HUES48 (cell line): ENCODE measurements around the gene AGPAT4.
"Not testable (repeated sequence)": the region's sequence is repeated elsewhere in the genome, so short reads cannot be mapped to it uniquely, and the experiment has no call there.

Experiments used
- H3K27ac ChIP-seq: one replicate; pipeline ENCODE4 v1.7.0; 2013; ENCODE audit warnings: low read depth, low read length, inconsistent platforms
- H3K27me3 ChIP-seq: 2 replicates; pipeline ENCODE4 v1.6.1; 2013; ENCODE audit warnings: mild to moderate bottlenecking, low read length; ENCODE audit not compliant: control insufficient read depth, insufficient read depth
- H3K36me3 ChIP-seq: 2 replicates; pipeline ENCODE4 v1.6.1; 2013; ENCODE audit warnings: low read length; ENCODE audit not compliant: control insufficient read depth, insufficient read depth
- H3K4me1 ChIP-seq: 2 replicates; pipeline ENCODE4 v1.6.1; 2013; ENCODE audit warnings: mild to moderate bottlenecking, low read length; ENCODE audit not compliant: control insufficient read depth, insufficient read depth
- H3K4me3 ChIP-seq: 2 replicates; pipeline ENCODE4 v1.5.1; 2013; ENCODE audit warnings: mild to moderate bottlenecking, low read depth, low read length
- H3K9ac ChIP-seq: 2 replicates; pipeline ENCODE4 v1.6.1; 2013; ENCODE audit warnings: mild to moderate bottlenecking, low read depth, low read length, moderate library complexity
- H3K9me3 ChIP-seq: 2 replicates; pipeline ENCODE4 v1.6.1; 2013; ENCODE audit warnings: low read length; ENCODE audit not compliant: control insufficient read depth, insufficient read depth

AGPAT4 gene

GRCh38 chr6:161127071-161127740, 146.7 kb downstream of the AGPAT4 start:
- Histone ChIP-seq H3K4me1 (no peaks in the 10 kb centered on the region), H3K4me3 (no peak overlapping the region), H3K9ac (no peak overlapping the region), H3K27me3 (no peaks in the 10 kb centered on the region), H3K36me3 (peaks cover 26% of the 10 kb centered on the region), H3K27ac (no peak overlapping the region), H3K9me3 (peaks cover 19% of the 10 kb centered on the region)

GRCh38 chr6:161125591-161125990, 148.3 kb downstream of the AGPAT4 start:
- Histone ChIP-seq H3K9me3 (peaks cover 19% of the 10 kb centered on the region), H3K9ac (no peak overlapping the region), H3K4me3 (no peak overlapping the region), H3K27ac (no peak overlapping the region), H3K27me3 (no peaks in the 10 kb centered on the region), H3K4me1 (no peaks in the 10 kb centered on the region), H3K36me3 (peaks cover 26% of the 10 kb centered on the region; the same call in 1 of the 2 replicates)

GRCh38 chr6:161123319-161123718, 150.5 kb downstream of the AGPAT4 start:
- Histone ChIP-seq H3K9me3 (peaks cover 21% of the 10 kb centered on the region), H3K36me3 (peaks cover 29% of the 10 kb centered on the region)
- not testable (repeated sequence) for H3K27ac ChIP-seq, H3K9ac ChIP-seq, H3K4me1 ChIP-seq, H3K27me3 ChIP-seq, H3K4me3 ChIP-seq

GRCh38 chr6:161117942-161118341, 155.9 kb downstream of the AGPAT4 start:
- Histone ChIP-seq H3K4me1 (no peaks in the 10 kb centered on the region), H3K36me3 (peaks cover 67% of the 10 kb centered on the region), H3K27ac (no peak overlapping the region), H3K9ac (no peak overlapping the region), H3K27me3 (no peaks in the 10 kb centered on the region), H3K9me3 (peaks cover 4% of the 10 kb centered on the region), H3K4me3 (no peak overlapping the region)

GRCh38 chr6:161117308-161117707, 156.6 kb downstream of the AGPAT4 start:
- H3K27ac ChIP-seq: no peak overlapping the region
- H3K36me3 ChIP-seq: peaks cover 73% of the 10 kb centered on the region
- H3K27me3 ChIP-seq: no peaks in the 10 kb centered on the region
- H3K9ac ChIP-seq: no peak overlapping the region
- no peaks in the 10 kb centered on the region for H3K4me1 ChIP-seq
- peaks cover 3% of the 10 kb centered on the region; the same call in 1 of the 2 replicates for H3K9me3 ChIP-seq
- H3K4me3 ChIP-seq: no peak overlapping the region

- Histone ChIP-seq H3K27me3 (no peaks in the 10 kb centered on the region), H3K27ac (no peak overlapping the region), H3K9ac (no peak overlapping the region), H3K4me3 (no peak overlapping the region), H3K9me3 (0 out of 2 replicates have a peak, but pooled peaks cover 3% of the 10 kb centered on the region), H3K4me1 (no peaks in the 10 kb centered on the region), H3K36me3 (peaks cover 81% of the 10 kb centered on the region)
These were observed 157.3 kb downstream of the AGPAT4 start for GRCh38 chr6:161116554-161116953.

- Histone ChIP-seq H3K36me3 (peaks cover 91% of the 10 kb centered on the region), H3K27ac (no peak overlapping the region), H3K4me1 (no peaks in the 10 kb centered on the region), H3K4me3 (no peak overlapping the region), H3K27me3 (no peaks in the 10 kb centered on the region), H3K9me3 (0 out of 2 replicates have a peak, but pooled peaks cover 3% of the 10 kb centered on the region), H3K9ac (no peak overlapping the region)
These were observed 158.4 kb downstream of the AGPAT4 start for GRCh38 chr6:161115468-161115867.

- Histone ChIP-seq H3K9ac (no peak overlapping the region), H3K36me3 (peaks cover 98% of the 10 kb centered on the region), H3K27me3 (no peaks in the 10 kb centered on the region), H3K27ac (no peak overlapping the region), H3K4me1 (no peaks in the 10 kb centered on the region), H3K9me3 (no peaks in the 10 kb centered on the region), H3K4me3 (no peak overlapping the region)
These were observed 162.6 kb downstream of the AGPAT4 start for GRCh38 chr6:161111261-161111660.

GRCh38 chr6:161110028-161110779, 163.7 kb downstream of the AGPAT4 start:
- Histone ChIP-seq H3K27me3 (no peaks in the 10 kb centered on the region), H3K9ac (no peak overlapping the region), H3K4me1 (no peaks in the 10 kb centered on the region), H3K9me3 (no peaks in the 10 kb centered on the region), H3K36me3 (peaks cover 98% of the 10 kb centered on the region), H3K27ac (no peak overlapping the region), H3K4me3 (no peak overlapping the region)

GRCh38 chr6:161109366-161109765, 164.5 kb downstream of the AGPAT4 start:
- H3K36me3 ChIP-seq: peaks cover 94% of the 10 kb centered on the region

GRCh38 chr6:161108916-161109315, 164.9 kb downstream of the AGPAT4 start:
- Histone ChIP-seq H3K27ac (no peak overlapping the region), H3K9me3 (no peaks in the 10 kb centered on the region), H3K36me3 (peaks cover 90% of the 10 kb centered on the region)

More at GRCh38 chr6:161109366-161109765, 164.5 kb downstream of the AGPAT4 start:
- Histone ChIP-seq H3K4me1 (no peaks in the 10 kb centered on the region), H3K4me3 (no peak overlapping the region), H3K9me3 (no peaks in the 10 kb centered on the region), H3K27me3 (no peaks in the 10 kb centered on the region), H3K27ac (no peak overlapping the region), H3K9ac (no peak overlapping the region)

More at GRCh38 chr6:161108916-161109315, 164.9 kb downstream of the AGPAT4 start:
- Histone ChIP-seq H3K27me3 (no peaks in the 10 kb centered on the region), H3K4me3 (no peak overlapping the region), H3K4me1 (no peaks in the 10 kb centered on the region), H3K9ac (no peak overlapping the region)
